ENCODE measurements around the gene ICA1L.

- no peak for TF ChIP-seq CTCF (IDR thresholded peaks at IDR 0.05)
- no peak for TF ChIP-seq POLR2AphosphoS5 (IDR thresholded peaks at IDR 0.05; ENCODE audit: low read depth, low read length)
- no peak for TF ChIP-seq REST (IDR thresholded peaks at IDR 0.05; ENCODE audit: insufficient read depth in 1 of 2, low read depth in 2 of 2, low read length in 1 of 2)
- no peak for TF ChIP-seq TCF7L2 (IDR thresholded peaks at IDR 0.05; ENCODE audit: low read depth, low read length)
- TF ChIP-seq SIN3A (IDR thresholded peaks at IDR 0.05; ENCODE audit: borderline replicate concordance, insufficient read depth, low read depth, low read length), result no peak
Measured at GRCh38 chr2:202848813-202849212, 22.8 kb downstream of the ICA1L start.

All from Panc1 (cell line).